NAMALWA (cell line): Measurements from ENCODE around the gene SUGCT.
"Not testable (repeated sequence)": the region's sequence is repeated elsewhere in the genome, so short reads cannot be mapped to it uniquely, and the experiment has no call there.

Source experiments
- DNase-seq: peaks from one replicate; pipeline ENCODE4 v3.0.0-alpha.2; 2015; ENCODE audit warnings: low spot score

SUGCT gene

GRCh38 chr7:40572810-40573465 lies 438.1 kb downstream of the SUGCT start:
- DNase-seq: no peak

DNA sequence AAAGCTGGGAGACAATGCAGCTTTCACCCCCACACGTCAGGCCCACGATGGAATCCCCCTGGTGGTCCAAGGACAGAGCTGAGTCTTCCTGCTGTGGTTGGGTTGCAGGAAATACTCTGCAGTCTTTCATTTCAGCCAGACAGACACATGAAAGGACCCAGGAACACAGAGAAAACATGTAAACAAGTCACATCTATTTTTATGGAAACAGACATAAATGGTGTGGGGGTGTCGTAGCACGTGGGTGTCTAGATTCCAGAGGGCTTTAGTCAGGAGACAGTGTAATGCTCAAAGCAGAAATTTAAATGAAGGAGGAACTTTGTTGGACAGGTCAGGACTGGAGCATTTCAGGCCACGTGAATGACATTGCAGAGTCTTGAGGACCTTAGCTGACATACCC lies 444.6 kb downstream of the SUGCT start:
- DNase-seq: no peak

- no peak for DNase-seq
Observed at GRCh38 chr7:40580776-40581175, 446.0 kb downstream of the SUGCT start.

- no peak for DNase-seq
Observed at GRCh38 chr7:40582539-40582938, 447.7 kb downstream of the SUGCT start.

DNA sequence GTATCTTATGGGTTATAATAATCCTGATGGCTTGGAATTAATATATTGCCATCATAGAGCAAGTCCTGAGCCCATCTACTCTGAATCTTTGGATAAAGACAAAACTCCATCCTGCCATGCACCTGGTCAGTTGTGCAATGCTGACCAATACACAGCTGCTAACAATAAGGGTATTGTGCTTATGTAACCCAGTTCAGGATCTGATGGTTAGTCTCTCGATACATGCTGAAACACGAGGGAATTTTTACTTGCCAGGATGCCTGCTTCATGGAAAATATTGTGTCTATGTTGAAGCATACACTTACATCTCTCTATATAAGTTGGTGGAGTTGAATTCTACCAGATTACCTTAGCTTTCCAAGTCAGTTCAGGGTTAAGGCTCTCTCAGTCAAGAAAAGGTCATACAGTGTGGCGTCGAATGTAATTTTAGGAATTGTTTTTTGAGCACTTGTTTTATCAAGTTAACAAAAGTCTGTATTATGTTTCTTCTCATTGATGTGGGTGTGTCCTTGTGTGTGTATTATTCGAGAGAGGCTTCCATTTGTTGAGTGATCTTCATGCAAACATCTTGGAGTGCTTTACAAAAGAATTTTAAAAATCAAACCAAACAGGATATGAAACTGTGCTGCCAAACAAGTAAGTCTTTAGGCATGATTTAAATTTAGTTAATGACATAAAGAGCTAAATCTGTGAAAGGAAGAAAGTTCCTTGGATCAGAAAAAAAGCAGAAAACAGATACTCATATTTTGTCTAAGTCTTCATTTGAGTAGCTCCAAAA lies 449.1 kb downstream of the SUGCT start:
- no peak for DNase-seq

DNA sequence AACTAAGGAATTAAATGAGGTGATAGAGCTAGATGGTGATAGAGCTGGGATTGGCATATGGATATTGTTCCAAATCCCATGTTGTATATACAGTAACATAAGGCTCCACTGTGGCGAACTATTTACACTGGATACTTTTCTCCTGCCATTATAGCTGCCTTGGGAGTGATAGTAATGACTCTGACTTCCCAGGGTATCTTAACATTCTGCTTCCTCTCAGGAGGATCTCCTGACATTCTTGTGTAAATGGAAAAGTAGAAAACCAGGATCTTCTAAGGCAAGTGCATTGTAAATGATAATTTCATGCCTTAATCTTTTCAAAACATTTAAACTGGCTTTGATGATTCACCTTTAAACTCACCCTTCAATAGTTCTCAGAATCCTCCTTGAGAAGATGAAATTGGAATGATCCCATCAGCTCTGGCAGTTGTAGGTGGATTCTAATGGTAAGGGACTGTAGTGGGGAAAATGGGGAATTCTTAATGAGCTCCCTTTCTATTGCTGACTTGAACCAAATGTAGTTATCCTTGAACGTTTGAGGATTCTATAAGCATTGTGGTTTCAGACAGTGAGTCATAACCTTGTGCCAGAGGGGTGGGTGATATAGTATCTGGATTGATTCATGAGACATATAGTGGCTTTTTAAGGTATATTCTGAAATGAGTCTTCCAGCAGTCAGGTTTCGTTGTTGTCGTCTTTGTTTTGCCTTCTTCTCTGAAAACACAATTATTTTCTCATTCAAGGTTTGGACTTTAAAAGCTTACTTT lies 450.0 kb downstream of the SUGCT start:
- DNase-seq: no peak

- no peak for DNase-seq
Observed at GRCh38 chr7:40586197-40586596, 451.4 kb downstream of the SUGCT start.

DNA sequence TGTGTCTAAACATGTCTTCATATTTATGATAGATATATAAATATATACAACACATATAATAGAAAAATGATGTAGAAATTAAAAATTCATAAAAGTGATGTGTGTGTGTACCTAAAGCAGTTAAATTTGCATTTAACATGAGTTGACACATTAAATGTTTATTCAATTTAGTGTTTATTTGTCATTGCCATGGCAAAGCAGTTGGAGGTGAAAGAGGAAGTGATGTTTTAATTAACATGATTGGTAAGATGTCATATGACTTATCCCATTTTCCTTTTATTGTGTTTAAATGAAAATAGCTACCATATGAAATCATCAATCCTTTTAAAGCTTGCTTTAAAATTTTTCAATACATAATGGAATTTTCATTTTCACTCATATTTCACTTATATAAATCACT lies 452.6 kb downstream of the SUGCT start:
- DNase-seq: peak; percentile 31

- no peak for DNase-seq
Observed at GRCh38 chr7:40595129-40595528, 460.3 kb downstream of the SUGCT start.

DNA sequence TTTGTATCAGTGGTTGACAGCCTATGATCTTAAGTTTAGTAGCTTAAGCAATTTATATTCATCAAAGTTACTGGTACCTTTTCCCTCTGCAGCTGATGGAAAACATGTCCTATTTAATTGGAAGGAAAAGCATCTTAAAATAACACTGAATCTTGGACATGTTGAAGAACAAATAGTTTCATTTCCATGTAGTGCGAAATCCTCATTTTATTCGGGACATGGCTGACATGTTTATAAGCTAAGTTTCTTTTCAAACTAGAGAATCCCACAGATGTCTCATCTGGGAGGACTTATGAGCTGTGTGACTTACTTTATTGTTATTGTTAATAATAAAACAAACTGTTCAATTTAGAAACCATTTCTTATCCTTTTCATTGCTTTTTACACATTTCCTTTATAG lies 461.0 kb downstream of the SUGCT start:
- no peak for DNase-seq

DNA sequence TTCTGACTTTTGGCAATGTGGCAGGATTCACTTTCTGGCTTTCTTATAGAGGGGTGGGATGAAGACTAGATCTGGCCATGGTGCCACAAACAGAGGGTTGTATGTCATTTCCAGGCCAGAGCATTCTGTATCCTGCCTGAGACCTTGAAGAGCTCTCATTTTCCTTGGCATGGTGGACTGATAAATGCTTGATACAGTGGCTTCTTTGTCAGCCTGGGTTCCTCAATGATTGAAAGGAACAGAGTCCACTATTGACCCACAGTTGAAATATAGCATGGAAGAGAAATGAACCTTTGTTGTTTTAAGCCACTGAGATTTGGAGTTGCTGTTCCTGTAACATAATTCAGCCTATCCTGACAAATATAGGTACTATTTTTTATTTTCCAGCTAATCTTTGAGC lies 462.7 kb downstream of the SUGCT start:
- DNase-seq: no peak

DNA sequence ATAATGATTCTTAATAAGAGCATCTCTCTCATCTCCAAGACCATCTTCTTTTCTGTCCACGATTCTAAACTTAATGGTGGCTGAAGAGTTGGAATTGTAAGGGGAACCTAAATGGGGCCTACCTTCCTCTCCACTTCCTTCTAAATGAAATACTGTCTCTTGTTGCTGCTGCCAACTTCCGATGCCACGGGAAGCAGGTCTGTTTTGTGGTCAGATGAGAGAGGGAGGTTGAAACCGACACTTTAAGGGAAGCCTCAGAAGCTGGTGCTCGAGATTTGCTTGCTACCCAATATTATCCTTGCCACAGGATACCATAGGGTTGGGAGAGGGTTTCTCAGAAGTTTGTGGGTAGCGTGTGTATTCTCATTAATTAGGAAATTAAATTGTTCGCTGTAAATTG lies 464.1 kb downstream of the SUGCT start:
- DNase-seq: no peak

- no peak for DNase-seq
Observed at GRCh38 chr7:40599836-40600235, 465.0 kb downstream of the SUGCT start.

GRCh38 chr7:40602351-40602750 lies 467.5 kb downstream of the SUGCT start:
- not testable (repeated sequence) for DNase-seq

GRCh38 chr7:40604601-40605438 lies 470.0 kb downstream of the SUGCT start:
- peak; percentile 67 for DNase-seq

GRCh38 chr7:40608321-40609075 lies 473.7 kb downstream of the SUGCT start:
- DNase-seq: no peak

DNA sequence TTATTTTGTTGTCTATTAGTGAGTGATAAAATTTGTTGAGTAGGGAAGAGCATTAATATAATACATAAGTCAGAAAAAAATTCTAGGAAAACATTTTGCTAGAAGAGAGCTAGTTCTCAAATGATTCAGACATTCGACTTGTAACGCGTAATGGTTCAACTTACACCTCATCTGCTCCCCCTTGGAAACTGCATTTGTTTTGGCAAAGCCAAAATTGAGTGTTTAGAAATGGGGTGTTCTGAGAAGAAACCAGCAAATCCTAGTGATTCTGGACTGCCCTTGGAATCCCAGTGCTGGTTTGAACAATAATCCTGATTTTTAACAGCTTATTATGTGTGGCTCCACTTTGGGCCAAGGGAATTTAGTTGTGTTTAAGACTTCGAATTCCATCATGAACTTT lies 475.7 kb downstream of the SUGCT start:
- no peak for DNase-seq

- no peak for DNase-seq
Observed at GRCh38 chr7:40611095-40611871, 476.5 kb downstream of the SUGCT start.

DNA sequence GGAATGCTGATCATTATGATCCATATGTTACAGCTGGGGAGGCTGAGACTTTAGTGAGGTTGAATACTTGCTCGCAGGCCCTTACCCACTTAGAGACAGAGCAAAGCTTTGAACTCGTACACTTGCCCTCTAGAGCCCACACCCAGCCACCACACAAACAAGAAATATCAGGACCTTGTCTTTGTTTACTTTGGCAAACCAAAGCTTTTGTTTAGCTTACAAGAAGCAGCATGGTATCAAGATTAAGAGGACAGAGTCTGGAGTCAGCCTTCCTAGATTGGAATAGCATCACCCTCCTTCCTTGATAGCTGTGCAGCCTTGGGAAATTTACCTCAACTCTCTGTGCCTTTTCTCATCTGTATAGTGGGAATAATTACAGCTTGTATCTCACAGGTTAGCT lies 477.5 kb downstream of the SUGCT start:
- DNase-seq: no peak

DNA sequence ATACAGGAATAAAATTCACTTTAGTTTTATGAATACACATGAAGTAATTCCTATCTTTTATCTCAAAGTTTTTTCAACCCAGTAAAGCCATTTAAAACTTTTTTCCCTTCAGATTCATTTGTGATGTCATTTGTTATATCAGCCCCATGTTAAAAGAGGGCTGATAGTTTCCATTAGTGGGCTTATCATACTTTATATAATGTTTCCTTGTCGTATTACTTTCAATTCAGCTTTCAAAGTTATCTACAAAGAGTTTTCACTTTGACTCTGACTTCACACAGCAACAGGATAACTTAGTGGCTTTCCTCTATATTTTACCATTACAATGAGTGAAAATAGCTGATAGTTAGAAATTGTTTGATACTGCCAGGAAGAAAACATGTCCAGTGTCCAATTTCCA lies 484.8 kb downstream of the SUGCT start:
- DNase-seq: no peak

DNA sequence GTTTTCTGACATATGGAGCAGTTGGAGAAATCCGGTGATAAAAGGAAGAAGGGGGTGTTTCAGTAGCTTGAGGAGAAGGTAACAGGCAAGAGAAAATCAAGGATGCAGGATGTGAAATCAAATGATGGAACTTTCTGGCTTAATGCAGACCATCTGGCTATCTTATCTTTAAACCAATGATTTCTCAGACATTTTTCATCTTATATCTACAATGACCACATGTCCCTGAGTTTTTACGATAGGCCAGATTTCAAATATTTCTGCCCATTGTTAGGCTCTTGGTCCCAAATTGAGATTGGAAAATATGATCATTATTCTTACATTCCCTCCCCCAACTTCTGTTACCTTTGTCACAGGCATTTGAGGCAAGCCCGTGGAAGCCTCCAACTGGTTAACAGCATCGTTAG lies 486.8 kb downstream of the SUGCT start:
- DNase-seq: no peak
